ENCODE data around the gene FAM53B.

Gene FAM53B

DNA sequence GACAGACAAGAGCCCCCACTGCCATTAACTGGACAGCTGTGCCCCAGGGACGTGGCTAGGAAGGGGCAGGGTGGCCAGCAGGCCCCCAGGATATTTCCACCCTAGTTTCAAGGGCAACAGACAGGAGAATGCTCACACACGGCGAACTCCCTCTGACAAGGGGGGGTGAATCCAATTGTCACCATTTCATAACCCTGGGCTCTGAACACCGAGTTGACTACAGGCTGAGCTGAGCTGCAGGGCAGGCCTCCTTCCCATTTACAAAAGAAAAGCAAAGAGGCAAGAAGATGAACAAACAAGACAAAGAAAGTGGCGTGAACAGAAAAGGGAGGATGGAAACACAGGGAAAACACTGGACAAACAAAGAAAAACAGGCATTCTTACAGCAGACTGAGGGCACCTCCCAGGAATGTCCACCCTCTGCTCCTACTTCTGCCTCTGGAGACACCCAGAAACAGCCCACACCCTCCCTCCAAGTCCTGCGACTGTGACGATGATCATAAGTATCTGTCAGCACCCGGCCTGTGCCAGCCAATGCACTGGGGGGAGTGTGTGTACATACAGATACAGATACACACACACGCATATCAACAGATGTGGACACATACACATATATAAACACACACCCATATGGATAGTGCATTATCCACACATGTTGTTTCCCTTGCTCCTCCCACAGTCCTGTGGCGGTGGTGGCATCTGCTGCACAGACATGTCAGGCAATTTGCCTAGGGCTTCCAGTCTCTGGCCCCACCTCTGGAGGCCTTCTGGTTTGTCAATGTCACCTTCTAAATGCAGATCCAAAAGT is 66.2 kb downstream of the FAM53B start:
- DNase-seq, result no peak

DNA sequence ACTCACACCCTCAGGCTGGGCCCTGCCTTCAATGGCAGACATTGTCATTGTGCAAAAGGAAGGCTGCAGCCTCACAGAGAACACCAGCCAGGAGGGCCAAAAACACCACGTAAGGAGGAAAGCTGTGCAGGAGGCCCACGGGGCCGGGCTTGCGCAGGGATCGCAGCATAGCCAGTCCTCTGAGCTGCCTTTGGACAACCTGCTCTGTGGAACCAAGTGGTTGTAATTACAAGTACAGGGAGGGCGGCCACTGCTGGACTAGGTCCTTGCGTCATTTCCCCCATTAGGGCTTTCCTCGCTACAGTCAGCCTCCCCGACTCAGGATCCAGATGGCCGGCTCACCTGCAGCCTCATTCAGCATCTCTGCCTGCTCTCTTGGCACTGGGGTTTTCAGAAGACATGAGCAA is 66.9 kb downstream of the FAM53B start:
- DNase-seq, result no peak

DNA sequence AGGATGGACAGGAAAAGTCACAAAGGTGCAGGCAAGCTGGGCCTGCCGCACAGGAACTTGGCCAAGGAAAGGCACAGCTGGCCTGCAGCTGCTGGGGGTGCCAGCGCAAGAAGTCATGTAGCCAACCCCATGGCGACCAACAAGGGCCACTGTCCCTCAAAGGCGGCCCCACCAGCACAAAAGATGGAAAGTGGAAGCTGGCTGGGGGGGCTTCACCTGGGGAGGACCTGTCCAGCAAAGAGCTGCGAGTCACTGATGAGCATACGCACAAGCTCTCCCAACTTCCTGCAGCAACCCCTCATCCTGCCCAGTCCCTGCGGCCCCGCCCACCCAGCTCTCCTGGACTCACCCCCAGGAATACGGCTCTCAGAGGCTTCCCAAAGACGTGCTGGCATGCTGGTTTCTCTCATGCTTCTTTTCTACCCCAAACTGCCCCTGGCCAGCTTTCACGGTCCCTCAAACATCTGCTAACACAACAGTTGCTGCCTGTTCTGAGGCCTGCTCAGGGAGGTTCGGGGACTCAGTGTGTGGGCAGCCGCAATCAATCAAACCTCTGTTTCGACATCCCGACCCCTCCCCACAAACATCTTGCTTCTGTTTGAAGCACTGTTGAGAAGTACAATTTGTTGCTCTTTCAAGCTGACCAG is 67.6 kb downstream of the FAM53B start:
- DNase-seq, result no peak

DNA sequence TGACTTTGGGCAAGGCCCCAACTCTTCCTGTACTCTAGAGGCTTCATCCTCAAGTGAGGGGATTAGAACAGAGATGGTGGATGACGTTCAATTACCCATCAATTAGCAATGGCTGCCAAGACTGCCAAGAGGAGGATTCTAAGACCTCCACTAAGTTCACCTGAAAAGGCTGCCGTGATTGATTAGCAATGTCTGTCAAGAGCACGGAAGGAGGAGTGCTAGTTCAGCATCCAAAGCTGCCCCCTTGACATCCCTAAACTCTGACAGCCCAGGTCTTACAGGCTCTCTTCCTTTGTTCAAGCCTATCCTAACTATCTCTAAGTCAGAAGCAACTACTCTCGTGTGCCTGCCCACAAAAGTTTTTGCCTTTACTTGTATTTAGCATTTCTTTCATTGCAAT is 68.4 kb downstream of the FAM53B start:
- DNase-seq, result no peak

DNA sequence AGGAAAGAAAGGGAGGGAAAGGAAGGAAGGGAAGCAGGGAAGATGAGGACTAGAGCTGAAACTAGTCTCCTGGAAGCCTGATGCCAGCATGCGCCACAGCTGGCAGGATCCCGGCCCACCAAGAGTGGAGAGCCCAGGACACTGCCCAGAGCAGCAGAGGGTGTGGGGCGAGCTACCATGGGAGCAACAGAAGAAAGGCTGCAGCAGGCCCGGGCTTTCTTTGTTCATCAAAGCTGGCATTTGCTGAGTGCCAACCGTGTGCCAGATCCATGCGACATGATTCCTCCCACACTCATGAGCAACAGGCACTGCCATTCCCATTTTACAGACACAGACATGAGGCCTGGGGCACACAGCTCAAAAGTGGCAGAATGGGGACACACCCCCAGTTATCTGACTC is 68.9 kb downstream of the FAM53B start:
- no peak for DNase-seq

DNA sequence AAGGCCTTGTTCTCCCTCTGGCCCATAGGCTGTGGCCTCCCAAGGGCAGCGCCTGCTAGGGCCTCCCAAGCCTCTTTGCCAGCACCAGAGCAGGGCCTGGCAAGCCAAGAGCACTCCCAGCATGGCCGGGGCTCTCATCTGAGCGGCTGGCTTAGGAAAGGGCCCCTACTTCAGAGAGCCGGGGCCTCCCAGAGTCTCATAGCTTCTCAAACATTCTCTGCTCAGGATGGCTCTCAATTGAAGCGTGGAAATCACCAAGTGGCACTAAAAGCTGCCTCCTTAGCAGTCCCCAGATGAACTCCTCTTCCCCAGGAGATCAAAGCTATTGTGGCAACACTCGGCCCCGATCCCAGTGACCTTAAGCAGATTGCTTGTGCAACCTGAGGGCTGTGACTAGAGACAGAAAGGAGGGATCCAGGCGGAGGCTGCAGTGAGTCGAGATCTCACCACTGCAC is 69.4 kb downstream of the FAM53B start:
- DNase-seq, result no peak

DNA sequence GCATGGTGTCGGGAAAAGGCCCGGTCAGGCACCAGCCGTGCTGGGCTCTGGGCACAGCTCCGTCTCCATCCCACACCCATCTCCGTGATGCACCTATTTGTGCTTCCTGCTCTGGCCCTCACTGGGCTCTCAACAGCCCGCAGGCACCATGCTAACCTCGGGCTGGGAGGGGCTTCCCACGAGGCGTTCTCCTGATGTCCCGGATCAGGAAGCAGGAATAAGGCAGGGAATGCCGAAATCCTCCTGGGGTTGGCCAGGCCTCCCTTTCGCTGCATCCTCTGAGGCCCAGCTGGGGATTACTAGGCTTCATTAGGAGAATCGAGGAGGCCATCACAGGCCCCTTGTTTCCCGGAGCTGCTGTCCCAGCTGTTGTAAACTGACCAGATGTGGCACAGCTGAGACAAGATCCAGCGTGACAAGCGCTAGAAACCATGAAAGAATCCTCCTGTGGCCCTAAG is 72.0 kb downstream of the FAM53B start:
- DNase-seq, result no peak

DNA sequence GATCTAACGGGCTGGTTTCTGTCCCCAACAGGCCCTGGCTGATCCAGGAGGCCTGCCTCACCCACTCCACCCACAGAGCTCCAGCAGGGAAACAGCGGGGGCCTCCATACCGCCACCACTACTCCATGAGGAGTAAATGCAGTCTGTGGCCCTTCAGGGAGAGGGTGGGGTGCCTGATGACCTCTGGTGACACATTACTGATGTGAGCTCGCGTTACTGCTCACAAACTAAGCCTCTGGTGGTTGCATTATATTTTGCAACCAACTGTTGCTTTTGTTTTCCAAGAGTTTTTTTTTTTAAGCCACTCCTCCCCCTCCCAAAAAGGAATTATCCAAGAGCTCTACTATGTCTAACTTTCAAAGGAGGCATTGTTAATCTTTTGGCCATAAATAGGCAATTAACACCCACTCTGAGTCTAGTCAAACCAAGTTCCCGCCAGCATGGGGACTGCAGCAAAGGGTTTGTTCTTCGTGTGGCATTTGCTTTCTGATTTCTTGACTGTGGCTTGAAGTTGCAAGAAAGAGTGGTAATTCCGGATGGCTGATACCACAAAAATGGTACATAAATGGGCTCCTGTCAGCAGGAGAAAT is 72.6 kb downstream of the FAM53B start:
- DNase-seq, result no peak

DNA sequence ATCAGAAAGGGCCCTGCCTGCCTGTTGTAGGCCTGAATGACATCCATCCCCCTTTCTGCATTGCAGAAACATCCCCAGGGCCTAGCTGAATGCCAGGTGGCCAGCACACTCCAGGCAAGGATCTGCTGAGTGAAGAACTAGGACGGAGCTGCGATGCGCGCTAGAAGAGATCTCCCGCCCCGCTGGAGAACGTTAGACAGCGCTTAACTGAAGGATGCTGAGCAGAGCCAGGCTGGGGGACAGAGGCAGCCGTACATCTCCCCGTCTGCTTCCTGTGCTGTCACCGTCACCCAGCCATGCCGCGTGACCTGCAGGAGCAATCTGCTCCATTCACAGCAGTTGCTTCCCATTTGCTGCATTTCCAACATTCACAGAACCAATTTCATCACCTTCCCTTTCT is 73.3 kb downstream of the FAM53B start:
- DNase-seq, result no peak

DNA sequence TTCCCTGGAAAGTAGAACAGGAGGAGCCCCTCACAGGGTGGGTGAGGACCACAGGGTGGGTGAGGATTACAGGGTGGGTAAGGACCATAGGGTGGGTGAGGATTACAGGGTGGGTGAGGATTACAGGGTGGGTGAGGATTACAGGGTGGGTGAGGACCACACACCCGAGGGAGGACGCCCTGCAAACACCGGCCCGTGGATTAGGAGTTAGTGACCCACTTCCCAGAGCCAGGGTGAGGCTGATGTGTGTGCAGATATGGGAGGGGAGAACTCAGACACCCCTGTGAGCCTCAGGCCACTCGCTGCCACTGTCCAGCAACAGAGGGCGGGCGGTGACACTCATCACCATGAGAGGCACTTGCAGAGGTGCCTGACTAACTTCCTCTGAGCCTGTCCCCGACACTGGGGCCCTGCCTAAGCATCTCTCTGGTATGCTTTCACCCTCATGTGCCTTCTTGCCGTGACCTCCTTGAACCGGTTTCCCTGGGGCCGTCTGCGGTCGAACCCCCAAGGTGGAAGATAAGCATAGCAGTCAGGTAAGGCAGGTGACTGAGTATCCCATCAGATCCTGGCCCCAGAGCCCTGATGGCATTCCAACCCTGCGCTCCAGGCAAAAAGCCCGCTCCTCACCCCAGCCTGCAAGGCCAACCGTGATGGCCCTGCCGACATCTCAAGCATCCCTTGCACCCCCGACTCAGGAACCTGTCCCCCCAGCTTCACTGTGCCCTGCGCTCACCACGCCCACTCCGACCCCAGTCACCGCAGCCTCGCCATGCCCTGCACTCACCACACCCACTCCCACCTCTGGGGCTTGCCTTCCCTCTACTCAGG is 74.1 kb downstream of the FAM53B start:
- no peak for DNase-seq

DNA sequence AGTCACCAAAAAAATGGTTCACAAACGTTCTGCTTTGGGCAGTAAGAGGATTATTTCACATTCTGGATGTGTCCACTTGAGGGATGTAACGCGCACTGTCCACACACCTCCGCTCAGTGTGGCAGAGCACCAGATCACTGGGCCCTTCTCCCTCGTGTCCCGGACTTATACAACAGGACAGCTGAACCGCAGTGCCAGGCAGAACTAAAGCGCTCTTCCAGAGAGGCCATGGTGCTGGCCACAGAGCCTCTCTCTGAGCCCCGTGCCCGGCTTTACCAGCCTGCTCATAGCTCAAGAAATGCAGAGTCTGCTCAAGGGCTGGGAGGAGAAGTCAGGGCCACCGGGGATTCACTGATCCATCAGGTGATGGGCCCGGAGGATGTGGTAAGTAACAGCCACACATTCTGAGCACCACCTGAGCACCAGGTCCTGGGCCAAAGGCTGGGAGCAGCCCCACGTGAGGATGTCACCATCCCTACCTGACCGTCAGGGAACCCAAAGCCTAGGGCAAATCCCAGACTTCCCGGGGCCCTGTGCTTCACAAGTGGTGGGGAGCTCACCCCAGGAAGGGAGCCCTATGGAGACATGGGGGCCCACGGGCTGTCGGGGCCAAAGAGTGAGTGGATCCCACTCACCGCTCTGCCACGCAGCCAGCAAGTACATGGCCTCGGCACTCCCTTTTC is 74.9 kb downstream of the FAM53B start:
- no peak for DNase-seq

DNA sequence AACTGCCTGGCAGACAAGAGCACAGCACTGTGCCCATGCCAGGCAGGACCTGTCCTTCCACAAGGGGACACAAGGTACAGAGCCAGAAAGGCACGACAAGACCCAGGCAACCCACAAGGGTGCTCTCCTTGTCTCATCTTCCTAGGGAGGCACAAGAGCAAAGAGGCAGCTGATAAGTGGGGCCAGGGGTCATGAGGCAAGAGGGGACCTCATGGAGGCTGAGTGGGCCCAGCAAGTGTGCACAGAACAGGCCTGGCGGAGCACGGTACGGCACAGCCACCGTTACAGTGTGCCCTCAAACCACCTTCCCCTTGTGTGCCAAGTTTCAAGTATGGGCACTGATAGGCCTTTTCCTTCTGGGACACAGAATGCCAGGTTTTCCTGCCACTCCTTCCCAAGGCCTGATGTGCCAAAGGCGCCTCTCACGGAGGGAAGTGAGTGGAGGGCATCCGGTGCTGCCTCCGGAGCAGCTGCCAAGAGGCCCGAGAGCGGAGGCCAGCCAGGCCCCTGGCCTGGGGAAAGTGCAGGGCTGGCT is 75.6 kb downstream of the FAM53B start:
- DNase-seq, result no peak

DNA sequence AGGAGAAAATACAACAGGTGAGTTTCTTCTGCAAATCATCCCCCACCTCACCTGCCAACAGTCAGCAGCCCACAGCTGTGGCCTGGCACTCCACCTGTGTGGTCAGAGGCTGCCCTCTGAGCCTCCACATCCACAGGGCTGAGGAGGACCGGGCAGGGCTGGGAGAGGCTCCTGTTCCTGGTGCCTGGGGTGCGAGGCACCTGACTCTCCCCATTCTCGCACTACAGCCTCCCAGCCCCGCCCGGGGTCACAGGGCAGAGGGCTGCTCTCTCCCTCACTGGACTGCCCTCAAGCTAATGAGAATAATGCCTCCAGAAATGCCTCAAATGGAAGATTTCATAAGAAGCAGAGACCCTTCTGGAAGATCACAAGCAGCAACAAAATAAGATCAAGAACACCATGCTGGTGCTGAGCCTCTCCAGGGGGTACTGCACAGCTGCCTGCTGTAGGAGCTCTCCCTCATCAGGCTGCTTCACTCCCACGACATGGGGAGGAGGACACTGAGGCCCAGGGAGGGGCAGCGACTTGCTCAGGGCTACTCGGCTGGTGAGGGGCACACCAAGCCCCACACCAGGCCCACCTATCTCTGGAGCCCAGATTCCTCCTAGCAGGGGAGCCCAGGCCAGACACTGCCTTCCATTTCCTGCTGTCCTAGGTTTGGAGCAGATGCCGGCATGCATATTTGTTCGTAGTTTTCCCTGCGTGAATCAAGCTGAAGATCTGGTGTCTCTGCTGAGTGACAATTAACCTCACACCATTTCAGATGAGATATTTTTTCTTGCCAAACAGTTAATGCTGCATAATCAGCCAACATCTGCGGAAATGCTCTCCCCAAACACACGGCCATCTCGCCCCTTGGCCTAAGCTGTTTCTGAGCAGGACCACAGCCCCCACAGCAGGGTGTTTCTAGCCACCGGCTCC is 76.5 kb downstream of the FAM53B start:
- DNase-seq, result no peak

DNA sequence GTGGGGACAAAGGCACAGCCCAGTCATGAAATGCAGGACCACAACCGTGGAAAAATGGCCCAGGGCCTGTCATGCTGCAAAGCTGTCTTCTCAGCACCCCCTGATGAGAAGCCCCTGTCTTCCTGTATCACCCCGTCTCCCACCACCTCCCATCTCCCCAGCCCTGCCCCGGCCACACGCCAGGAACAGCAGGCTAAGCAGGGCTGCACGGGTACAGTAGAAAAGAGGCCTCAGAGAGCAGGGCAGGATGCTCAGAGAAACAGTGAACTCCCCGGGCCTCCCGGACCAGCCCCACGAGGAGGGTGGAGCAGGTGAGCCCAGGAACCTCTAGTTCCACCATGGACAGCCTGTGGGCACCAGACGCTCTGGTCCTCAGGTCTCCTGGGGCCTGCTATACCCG is 77.7 kb downstream of the FAM53B start:
- DNase-seq, result no peak

DNA sequence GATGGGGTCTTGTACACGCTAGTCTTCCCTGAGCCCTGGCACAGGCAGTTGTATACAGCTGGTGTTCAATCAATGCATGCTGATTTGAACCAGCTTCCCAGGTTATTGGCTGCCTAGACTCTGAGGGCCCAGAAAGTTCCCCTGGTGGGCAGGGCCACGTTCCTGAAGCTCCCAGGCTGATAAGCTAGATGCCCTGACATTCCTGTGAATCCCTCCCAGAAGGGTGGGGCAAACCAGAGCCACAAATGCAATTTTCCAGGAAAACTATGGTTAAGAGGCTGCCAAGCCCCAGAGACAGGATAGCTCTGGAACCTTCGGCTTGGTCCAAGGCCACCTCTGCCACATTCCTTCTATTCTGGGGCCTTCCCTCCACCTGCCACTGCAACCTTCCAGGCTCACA is 78.2 kb downstream of the FAM53B start:
- DNase-seq, result no peak

DNA sequence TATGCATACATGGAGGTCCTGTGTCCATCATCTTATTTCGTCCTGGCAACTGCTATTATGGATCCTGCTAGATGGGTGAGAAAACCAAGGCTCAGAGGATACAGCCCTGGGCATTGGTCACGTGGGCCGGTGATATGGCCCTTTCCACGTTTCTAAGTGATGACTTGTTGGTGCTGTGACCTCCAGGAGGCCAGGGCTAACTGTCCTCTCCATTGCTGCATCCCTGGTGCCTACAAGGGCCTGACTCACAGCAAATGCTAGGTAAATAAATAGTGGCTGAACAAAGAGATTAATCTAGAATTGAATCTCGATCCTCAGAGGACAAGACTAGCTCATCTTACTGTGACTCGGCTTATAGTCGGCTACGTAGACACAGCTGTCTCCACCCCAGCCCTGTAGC is 78.6 kb downstream of the FAM53B start:
- DNase-seq, result no peak

DNA sequence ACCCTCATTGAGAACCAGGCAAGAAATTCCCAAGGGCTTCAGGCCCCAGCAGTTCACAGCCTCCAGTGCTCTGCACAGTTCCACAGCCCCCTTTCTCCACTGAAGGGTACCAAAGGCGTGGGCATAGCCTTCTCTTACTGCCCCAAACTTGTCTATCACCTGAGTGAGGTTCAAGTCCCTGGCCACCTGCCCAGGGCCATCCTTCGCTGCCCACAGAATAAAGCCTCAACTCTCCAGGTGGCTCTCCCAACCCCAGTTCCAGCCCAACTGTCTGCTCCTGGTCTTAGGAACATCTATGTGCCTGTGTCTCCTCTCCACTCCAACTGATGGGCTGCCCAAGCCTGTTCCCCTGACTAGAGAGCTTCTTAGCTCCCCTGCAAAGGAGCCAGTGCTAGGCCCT is 79.1 kb downstream of the FAM53B start:
- no peak for DNase-seq

DNA sequence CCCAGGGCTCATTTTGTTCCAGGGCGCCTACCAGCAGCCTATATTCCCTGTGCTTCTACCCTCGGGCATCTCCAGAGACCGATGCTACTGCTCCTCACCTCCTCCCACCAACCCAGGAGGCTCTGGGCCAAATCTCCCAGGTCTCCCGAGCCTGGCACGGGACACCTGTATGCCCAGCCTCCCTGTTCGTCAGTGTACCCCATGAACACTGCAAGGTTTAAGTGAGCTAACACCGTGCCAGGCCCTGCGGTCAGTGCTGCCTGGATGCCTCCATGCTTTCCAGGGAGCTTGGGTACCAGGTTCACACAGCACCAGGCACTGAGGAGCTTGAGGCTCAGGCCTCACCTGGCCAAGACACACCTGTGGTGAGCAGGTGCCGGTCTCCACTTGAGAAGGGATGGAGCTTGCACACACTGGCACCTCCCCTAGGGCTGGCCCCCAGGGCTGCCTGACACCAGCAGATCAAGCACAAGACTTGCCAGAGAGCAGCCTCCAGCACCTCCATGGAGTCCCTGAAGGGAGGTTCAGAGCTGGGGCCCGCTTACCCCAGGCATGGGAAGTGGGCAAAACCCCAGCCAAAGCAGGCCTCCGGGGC is 80.3 kb downstream of the FAM53B start:
- no peak for DNase-seq

DNA sequence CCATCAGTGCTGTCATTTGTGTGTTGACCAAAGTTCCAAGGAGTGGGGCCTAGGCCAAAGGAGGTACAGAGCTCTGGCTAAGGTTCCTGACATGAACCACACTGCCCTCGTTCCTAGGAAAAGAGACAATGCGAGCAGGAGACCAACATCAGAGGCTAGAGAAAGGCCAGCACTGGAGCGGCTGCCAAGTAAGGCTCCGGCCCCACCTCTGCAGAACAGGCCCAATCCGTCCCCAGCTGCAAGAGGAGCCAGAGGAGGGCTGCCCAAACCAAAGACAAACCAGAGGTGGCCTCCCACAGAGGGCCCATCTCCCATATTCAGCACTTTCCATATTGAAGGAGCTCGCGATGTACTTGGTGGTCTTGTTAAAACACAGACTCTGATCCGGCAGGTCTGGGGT is 81.0 kb downstream of the FAM53B start:
- DNase-seq, result no peak

DNA sequence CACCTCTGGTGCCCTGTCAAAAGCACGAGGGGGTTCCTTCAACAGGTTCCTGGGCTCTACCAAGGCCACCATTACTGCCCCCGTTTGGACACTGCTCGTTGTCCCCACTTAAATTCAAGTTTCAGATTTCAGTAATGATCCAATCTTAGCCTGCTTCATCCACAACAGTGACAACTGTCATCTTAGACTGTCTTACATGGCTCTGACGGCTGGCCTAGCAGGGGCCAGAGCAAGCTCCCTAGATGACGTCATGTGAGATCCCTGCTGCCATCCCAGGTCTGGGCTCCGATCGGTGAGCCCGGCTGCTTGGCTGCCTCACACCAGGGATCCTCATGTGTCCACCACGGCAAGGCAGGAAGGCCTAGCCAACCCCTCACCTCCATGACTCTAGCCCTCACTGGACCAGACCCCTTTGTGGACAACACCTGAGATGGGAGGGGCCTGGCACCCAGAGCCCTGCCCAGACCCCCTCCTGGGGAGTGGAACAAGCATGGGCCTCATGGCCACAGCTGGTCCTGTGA is 82.5 kb downstream of the FAM53B start:
- no peak for DNase-seq

All from DMS153 (cell line).